GM10248 (cell line): ENCODE data around the gene RPAP2.
"Not testable (repeated sequence)": the region's sequence is repeated elsewhere in the genome, so short reads cannot be mapped to it uniquely, and the experiment has no call there.

ENCODE experiments used
- CTCF ChIA-PET: fragments of 300-600 bp; sonication (Branson Sonifier 250); formaldehyde crosslinking; extraction: SDS; loops from one replicate; lab custom pipeline; 2021; ENCODE audit warnings: antibody characterized with exemption; lab: Yijun Ruan, JAX
- POLR2A ChIA-PET: fragments of 350-650 bp; sonication (Branson Sonifier 250); formaldehyde crosslinking; extraction: SDS; loops from one replicate; lab custom pipeline; 2020; ENCODE audit warnings: antibody characterized with exemption; lab: Yijun Ruan, JAX
- DNase-seq: peaks from one replicate; pipeline ENCODE4 v3.0.0; 2012; ENCODE audit errors: extremely low spot score
- CTCF ChIP-seq: IDR thresholded peaks from 2 replicates; pipeline ENCODE4 v1.5.1; 2012; ENCODE audit warnings: mild to moderate bottlenecking, low read depth; ENCODE audit errors: extremely low read depth, missing control alignments, control extremely low read depth

Gene RPAP2

GRCh38 chr1:92298573-92299476, at the start of gene RPAP2, which contains the start of gene GLMN:
TSS of gene RPAP2 (plus strand) at chr1:92299059. CDS start at chr1:92299074, 15 bp downstream.
TSS of gene GLMN (minus strand) at chr1:92298987. CDS start at chr1:92297999, 988 bp downstream.
- CTCF ChIA-PET: interaction anchor here (1.5 to 2.6 kb wide), 3 partner anchors 10 to 186 kb away, joined by 4 to 15 read pairs (median 8); no protein-coding TSS in a partner anchor
- no peak for TF ChIP-seq CTCF
- POLR2A ChIA-PET: interaction anchor here (0.7 kb wide), 1 partner anchor 270 kb away, joined by 3 read pairs; no protein-coding TSS in a partner anchor
- DNase-seq: peak; percentile 92

GRCh38 chr1:92254714-92255113, 44.1 kb upstream of the RPAP2 start:
- CTCF ChIA-PET: interaction anchor here (1.4 kb wide), 1 partner anchor 9 kb away, joined by 3 read pairs; no protein-coding TSS in a partner anchor
- DNase-seq, POLR2A ChIA-PET: not testable (repeated sequence)

- no peak for DNase-seq
- CTCF ChIA-PET: no interaction called here
- TF ChIP-seq CTCF: no peak
- POLR2A ChIA-PET: no interaction called here
Measured at GRCh38 chr1:92259350-92259749, 39.5 kb upstream of the RPAP2 start.

GRCh38 chr1:92262516-92262915, 36.3 kb upstream of the RPAP2 start:
- ChIA-PET POLR2A (no interaction called here), CTCF (interaction anchor here (1.2 kb wide), 1 partner anchor 11 kb away, joined by 3 read pairs; no protein-coding TSS in a partner anchor)
- TF ChIP-seq CTCF: no peak
- DNase-seq: no peak

GRCh38 chr1:92273039-92273438, 25.8 kb upstream of the RPAP2 start:
- no peak for DNase-seq
- CTCF ChIA-PET: interaction anchor here (1.5 to 2.5 kb wide), 3 partner anchors 8 to 497 kb away, joined by 3 to 10 read pairs (median 7); no protein-coding TSS in a partner anchor
- POLR2A ChIA-PET: no interaction called here
- TF ChIP-seq CTCF: no peak

- POLR2A ChIA-PET: no interaction called here
Measured at GRCh38 chr1:92274939-92275338, 23.9 kb upstream of the RPAP2 start.

More at GRCh38 chr1:92274939-92275338, 23.9 kb upstream of the RPAP2 start:
- CTCF ChIA-PET: interaction anchor here (1.0 to 2.5 kb wide), 2 partner anchors 8 to 16 kb away, joined by 4 to 10 read pairs; no protein-coding TSS in a partner anchor
- TF ChIP-seq CTCF: no peak
- DNase-seq: no peak
